DMS79 (cell line): ENCODE data around the gene TTLL1.
"Not testable (repeated sequence)": the region's sequence is repeated elsewhere in the genome, so short reads cannot be mapped to it uniquely, and the experiment has no call there.

ENCODE experiments used
- DNase-seq: peaks from one replicate; lab custom pipeline; 2025; lab: John Stamatoyannopoulos, UW

Gene TTLL1

DNA sequence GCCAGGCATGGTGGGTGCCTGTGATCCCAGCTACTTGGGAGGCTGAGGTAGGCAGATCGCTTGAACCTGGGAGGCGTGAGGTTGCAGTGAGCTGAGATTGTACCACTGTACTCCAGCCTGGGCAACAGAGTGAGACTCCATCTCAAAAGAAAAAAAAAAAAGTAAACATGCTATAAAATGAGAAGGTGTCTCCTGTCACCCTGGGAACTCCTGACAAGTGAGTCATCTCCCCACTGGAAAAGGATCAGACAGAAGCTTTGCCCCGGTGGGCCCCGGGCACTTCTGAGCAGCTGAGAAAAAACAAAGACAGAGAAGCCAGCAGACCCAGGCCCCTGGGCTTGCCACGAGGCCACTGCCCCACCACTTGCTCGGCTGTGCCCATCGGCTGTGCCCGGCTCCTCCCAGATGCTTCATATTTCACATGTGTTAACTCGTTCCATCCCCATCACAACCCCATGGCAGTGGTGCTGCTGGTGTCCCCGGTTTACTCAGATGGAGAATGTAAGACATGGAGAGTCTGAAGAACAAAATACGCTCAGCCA is 22.3 kb downstream of the TTLL1 start:
- no peak for DNase-seq

DNA sequence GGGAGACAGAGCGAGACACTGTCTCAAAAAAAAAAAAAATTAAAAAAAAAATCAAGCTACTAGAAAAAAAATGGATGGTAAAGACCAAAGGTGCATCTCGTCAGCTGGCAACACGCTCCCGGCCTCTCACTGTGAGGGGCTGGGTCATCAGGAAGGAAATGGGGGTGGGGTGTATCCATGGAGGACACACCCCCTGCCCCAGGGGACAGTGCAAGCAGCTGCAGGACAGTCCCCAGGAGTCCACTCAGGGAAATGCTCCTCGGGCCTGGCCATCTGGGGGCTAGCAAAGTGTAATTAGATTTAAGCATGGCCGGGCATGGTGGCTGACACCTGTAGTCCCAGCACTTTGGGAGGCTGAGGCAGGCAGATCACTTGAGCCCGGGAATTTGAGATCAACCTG is 23.1 kb downstream of the TTLL1 start:
- no peak for DNase-seq

DNA sequence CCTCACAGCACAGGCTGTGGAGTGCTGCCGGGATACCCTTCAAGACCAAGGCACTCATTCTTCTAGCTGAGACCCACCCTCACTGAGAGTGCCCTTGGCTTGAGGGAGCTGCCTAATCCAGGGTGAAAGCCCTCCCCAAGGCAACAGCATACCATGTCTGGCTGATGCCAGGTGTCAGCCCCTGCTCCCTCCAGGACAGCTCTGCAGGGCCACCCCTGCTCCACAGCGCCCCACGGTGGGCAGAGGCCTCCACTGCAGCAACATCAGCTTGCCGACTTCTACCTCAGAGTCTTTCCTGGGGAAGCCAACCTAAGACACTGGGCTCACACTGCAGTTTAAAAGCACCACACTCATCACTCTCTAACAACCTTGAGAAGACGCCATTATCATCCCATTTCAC is 29.0 kb downstream of the TTLL1 start:
- no peak for DNase-seq

DNA sequence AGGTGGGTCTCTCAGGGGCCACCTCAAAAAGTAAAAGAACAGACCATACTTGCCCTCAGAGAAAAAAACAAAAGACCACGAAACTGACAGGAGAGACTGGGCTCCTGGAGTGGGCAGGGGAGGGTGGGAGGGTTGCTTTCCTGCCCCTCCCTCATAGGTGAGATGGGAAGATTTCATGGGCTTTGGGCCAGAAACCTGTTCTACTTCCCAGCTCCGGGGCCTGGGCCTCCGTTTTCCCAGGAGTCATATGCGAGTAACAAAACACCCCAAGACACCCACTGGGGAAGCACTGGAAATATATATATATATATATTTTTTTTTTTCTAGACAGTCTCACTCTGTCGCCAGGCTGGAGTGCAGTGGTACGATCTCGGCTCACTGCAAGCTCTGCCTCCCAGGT is 31.6 kb downstream of the TTLL1 start:
- DNase-seq: no peak

DNA sequence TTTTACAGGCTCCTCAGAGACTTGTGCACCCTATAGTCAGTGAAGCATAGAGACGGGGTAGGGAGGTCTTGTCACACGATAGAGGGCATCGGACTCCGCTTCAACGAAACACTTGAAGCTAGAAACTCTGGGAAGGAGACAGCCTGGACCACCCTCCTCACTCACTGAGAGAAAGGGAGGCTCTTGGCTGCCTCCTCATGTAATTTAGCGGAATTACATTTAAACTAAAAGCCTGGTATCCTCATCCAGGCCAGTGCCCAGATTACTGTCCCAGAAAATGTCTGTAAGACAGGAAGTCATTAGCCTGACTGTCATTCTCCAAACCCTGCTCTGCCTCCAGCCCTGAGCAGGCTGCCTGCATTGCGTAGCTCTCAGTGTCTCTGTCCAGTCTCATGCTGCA is 36.0 kb downstream of the TTLL1 start:
- no peak for DNase-seq

DNA sequence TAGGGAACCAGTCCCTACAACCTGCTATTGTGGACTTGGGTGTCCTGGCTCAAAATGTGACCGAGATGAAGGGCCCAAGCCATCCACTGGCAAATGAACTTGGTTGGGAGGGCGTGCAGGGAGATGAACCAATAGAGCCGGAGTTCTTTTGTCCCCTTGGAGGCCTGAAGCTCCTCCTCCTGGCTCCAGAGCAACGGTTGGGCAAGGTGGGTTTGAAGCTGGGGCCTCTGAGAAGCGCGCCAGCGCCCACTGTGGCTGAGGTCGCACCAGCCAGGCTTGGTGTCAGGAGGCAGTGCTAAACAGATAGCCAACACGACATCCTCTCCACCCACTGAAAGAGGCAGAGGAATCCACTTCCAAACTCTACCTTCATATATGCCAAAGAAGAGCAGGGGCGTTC is 38.2 kb downstream of the TTLL1 start:
- no peak for DNase-seq

DNA sequence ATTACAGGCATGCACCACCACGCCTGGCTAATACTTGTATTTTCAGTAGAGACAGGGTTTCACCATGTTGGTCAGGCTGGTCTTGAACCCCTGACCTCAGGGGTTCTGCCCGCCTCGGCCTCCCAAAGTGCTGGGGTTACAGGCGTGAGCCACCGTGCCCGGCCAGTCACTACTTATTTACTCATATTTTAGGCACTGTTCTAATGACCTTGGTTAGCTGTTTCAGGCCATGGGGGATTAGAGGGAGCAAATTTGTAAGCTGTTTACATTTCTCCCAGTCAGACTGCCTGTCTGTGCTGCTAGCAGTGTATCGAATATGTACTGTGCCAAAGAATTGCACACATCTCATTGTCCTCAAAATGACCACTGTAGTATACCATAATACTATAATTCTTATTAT is 41.6 kb downstream of the TTLL1 start:
- no peak for DNase-seq

DNA sequence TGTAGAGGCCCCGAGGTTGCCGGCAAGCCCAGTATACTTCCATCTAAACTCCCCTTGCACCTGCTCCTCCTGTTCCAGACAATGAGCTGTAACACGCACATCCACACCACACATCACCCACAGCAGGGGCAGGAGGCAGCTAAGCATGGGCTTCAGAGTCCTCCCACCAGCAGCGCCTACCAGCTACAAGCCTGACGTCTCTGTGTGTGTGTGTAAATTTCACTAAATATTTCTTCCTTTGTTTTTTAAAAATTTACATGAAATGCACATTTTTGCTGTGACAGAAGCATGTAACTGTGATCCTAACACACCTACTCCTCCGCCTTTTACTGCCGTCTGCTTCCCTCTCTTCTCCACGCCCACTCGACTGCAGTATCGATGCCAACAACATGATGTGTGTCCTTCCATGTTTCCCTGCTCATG is 44.9 kb downstream of the TTLL1 start:
- DNase-seq: peak; percentile 18

DNA sequence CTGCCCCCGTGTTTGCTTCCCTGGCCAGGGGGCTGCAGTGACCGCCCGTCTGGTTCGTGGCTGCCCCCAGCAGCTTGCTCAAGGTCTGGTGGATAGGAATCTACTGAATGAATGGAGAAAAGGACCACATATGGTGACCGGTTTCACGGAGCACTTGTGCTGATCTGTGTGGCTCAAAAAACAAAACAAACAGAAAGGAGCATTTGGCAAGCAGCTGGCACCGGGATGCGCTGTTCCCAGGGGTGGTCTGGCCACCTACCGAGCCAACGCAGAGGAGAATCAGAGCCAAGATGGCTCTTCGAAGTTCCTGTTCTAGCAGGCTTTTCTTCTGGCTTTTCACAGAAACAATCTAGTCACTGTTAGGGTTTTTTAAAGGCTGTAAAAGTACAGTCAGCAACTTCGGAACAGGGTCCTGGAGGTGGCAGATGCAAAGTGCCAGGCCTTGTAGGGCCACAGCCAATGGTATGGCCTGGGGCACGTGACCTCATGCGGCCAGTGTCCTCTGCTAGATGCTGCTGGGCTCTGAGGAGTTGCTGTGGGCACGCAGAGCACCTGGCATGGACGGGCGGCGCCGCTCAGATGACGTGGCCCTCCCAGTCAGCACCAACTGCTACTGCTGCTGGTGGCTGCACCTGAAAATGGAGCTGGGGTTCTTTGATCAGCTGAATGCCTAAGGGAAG is 47.0 kb downstream of the TTLL1 start:
- peak; percentile 45 for DNase-seq

DNA sequence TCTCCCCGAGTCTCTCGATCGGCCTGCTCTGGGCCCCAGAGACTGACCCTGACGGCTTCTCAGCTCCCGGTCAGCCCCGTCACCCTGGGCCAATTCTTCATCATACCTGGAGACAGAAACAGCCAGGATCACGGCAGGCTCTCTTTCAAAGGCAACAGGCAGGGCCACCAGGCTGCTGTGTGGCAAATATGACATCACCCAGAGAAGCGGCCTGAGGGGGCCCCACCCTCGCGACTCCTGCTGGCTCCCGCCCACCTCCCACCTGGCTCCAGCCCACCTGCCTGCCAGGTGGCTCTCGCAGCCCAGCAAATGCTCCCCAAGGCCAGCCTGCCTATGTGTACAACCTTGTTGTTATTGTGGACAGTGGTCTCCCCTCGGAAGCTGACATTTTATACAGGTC is 49.4 kb downstream of the TTLL1 start:
- no peak for DNase-seq

DNA sequence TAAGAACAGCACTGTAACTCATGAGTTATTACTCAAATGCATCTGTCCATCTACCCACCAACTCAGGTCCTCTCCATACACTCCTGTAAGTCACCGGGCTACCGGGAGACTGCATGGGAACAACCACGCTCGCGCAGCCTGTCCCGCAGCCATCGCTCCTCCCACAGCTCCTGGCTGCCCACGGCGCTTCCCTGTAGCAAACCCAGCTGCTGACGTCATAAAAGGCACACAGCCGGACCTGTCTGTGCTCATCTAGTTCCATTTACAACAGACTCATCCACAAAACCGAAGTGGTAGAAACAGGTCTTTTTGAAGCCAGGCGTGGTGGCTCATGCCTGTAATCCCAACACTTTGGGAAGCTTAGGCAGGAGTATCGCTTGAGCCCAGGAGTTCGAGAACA is 50.9 kb downstream of the TTLL1 start:
- no peak for DNase-seq

DNA sequence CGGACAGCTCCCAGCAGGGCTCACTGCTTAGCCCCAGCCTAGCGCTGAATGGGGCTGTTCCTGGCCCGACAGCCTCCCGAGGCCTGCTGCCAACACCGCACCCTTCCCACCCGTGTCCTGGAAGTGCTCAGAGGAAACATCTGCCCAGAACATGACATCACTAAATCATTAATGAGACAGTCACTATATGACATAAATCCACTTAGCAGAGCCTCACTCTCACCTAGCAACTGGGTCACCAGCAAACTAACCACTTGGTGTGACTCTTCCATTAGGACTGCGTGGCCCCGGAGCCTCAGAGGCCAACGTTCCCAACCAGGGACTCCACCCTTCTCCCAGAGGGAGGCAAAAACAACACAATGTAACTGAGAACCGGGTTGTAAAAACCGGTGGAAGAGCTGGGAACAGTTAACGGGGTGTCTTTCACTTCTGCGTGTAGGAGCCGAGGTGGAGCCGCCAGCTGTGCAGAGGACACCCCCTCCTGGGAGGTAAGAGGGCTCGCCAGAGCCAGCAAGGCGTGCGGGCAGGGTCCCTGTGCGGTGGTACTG is 52.8 kb downstream of the TTLL1 start:
- DNase-seq: no peak

DNA sequence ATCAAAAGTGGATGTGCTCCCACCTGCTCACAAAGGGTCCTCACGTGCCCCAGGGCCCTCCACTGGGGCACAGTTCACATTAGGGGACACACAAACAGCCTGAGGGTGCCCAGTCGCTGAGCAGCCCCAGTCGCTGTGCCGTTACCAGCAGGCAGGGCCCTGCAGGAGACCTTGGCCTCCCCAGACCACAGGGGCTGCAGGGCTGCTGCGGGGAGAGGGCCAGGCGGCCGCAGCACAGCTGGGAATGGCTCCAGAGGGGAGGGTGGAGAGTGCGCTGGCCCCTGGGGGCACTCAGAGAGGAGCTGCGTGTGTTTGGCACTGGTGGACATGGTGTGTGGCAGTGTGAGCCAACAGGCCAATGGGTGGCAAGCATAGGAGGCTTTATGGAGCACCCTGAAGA is 53.9 kb downstream of the TTLL1 start:
- no peak for DNase-seq

DNA sequence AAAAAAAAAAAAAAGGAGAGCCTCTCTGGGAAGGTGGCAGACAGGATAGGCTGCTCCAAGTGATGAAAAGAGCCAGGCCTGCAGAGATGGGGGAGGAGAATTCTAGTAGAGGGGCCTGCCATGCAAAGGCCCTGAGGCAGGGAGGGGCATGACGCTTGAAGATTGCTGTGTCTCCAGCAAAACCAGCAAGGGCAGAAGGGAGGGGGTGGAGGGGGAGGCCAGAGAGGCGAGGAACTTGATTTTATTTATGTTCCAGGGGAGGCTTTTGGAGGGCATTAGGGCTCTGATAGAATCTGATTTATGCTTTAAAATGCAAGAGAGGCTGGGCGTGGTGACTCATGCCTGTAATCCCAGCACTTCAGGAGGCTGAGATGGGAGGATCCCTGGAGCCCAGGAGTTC is 57.6 kb downstream of the TTLL1 start:
- no peak for DNase-seq

DNA sequence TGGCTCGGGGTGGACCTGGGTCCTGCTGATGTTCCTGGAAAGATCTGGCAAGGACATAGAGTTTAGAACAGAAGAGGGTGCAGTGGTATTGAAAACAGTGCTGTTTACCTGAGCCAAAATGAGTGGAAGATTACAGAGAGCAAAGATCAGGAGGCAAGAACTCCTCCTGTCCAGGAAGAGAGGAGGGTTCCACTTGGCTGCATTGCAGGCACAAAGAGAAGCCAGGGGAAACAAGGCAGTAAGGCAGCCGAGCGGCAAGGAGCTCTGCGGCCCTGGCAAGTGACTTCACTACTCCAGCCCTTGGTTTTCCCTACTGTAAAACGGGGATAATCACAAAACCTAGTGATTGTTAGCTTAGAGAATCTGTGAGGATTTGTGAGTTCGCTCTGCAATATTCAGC is 70.6 kb downstream of the TTLL1 start:
- no peak for DNase-seq

DNA sequence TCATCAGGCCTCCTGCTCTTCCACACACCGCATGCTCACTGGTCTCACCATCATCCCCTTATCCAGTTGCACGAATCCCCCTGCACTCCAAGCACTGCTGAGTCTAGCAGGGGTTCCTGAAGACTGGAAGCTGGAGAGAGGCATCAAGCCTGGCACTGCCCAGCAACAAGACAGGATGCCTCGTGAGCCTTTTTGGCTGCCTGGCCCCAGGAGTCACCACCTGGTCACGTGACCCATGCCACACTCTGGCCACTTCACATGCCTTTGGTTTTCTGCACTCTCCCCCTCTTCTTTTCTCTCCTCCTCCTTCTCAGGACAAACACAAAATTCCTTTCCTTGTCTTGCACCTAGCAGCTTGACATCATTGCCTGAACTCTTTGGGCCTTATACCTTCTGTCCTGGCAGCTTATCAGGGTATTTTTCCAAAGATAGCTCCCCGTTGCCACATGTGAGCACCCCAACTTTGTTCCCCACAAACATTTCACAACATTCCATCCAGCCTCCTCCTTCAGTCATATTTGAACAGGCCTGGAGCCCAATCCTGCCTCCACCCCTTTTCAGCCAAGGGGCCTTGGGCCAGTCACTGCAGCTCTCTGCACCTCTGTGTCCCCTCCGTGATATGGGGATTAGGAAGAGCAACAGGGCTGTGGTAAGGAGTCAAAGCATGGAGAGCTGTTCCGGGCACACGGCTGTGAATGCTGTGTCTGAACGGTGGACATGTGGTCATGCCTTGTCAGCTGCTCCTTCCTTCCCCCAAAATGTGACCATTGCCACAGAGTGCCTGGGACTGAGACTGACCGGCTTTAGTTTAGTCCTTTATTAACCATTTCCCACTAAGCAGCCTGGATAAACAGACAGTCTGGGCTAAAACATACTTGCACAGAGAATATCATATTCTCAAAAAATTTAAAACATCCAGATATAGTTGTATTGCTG is 71.4 kb downstream of the TTLL1 start:
- DNase-seq: no peak

DNA sequence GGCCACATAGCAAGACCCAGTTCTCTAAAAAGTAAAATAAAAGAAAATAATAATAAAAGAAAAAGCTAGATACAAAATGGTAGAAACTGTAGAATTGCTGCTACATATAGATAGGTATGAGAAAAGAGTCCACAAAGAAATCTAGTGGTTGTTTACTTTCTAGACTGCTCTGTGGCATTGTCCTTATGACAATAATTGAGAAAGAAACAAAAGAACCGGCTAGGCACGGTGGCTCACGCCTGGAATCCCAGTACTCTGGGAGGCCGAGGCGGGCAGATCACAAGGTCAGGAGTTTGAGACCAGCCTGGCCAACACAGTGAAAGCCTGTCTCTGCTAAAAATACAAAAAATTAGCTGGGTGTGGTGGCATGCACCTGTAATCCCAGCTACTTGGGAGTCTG is 73.0 kb downstream of the TTLL1 start:
- DNase-seq: not testable (repeated sequence)

DNA sequence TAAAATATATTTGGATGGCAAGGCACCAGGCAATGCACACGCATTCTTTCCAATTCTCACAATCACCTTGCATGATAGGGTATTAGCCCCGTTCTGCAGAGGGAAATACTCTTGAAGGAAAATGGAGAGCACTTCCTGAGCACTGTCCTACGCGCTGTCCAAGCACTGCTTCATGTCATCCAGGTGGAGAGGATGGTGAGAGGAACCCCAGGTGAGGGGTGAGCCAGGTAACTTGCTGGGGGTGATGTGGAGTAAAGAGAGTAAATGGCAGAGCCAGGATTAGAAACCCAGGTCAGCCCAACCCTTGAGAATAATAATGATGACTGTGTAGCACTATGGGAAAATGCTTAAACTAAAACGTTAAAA is 73.5 kb downstream of the TTLL1 start:
- no peak for DNase-seq

DNA sequence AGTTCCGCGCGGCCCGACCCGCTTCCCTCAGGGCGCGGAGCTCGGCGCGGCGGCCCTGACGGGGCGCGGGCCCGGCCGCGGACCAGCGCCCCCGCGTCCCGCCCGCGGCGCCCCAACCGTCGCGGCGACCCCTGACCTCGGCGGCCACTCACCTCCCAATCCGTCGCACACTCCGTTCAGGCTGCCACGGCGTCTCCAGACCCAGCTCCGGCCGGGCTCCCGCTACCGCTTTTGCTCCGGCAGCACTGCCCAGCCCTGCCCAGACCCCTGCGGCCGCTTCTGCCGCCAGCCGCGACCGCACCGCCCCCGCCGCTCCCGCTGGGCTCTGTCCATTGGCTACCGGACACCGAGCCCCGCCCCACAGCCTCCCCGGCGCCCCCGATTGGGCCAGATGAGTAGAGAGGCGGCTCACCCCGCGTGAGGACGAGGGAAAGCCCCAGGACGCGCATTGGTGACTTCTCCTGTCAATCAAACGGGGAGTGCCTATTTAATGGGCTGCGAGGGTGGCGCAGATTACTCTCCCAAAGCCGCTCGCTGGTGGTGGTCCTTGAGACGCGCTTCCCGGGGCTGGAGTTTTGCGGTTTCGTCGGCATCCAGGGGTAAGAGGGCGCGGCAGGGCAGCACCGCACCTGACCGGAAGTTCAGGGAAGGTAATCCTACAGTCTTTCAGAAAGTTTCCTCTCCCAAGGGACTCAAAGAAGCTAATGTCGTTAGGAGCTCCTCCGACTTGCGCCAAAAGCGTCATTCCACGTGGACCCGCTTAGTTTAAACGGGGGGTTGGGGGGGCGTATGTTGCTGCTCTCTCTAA is 74.1 kb downstream of the TTLL1 start, which contains the start of gene PACSIN2:
Gene PACSIN2 (minus strand): TSS at position 281 of the 808 bp plus-strand sequence. CDS start 103,069 bp downstream, outside the sequence.
- peak; percentile 88 for DNase-seq

DNA sequence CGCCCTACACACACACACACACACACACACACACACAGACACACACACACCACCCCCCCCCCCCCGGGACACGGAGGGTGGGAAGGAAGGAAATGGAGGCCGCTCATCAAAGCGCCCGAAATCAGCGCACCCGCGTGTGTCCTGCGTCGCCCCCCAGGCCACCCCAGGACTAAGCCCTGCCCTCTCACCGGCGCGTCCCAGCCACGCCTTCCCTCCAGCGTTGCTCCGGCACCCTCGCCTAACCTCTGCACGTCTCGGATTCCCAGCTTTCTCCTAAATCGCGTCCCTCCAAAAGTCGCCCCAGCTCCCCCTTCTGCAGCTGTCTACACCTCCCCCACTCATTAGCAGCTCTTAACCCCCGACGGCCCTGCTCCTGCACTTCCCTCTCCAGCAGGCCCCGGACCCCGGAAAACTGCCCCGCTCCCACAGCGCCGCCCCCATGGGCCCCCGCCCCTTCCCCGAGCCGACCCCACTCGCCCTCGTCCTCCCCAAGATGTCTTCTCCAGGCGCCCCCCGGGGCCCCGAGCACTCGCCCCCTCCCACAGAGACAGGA is 74.8 kb downstream of the TTLL1 start:
- peak; percentile 3 for DNase-seq
